Activated naive CD4-positive, alpha-beta T cell treated with anti-CD3 and anti-CD28 coated beads, Interleukin-2, amount 50 U/mL, for 24 hours (primary cell): ENCODE data around the gene NIPAL3.

Source experiments
- H3K27ac Mint-ChIP-seq: one replicate; pipeline ENCODE4 v1.8.0; 2021; ENCODE audit warnings: mild to moderate bottlenecking, mixed read lengths
- H3K27me3 Mint-ChIP-seq: one replicate; pipeline ENCODE4 v1.8.0; 2021; ENCODE audit warnings: mixed read lengths
- H3K36me3 Mint-ChIP-seq: one replicate; pipeline ENCODE4 v1.8.0; 2021; ENCODE audit warnings: mixed read lengths
- H3K4me1 Mint-ChIP-seq: one replicate; pipeline ENCODE4 v1.8.0; 2021; ENCODE audit warnings: mixed read lengths
- H3K4me3 Mint-ChIP-seq: one replicate; pipeline ENCODE4 v1.8.0; 2021; ENCODE audit warnings: mild to moderate bottlenecking, mixed read lengths
- H3K9me3 Mint-ChIP-seq: one replicate; pipeline ENCODE4 v1.8.0; 2021; ENCODE audit warnings: mixed read lengths

Gene NIPAL3

GRCh38 chr1:24411963-24412362 is 3.6 kb upstream of the NIPAL3 start:
- Mint-ChIP-seq H3K27me3 (no peaks in the 10 kb centered on the region), H3K27ac (no peak overlapping the region), H3K9me3 (no peaks in the 10 kb centered on the region), H3K36me3 (peaks cover 3% of the 10 kb centered on the region), H3K4me1 (peaks cover 42% of the 10 kb centered on the region), H3K4me3 (peak overlapping the region; percentile 11)

- peaks cover 3% of the 10 kb centered on the region for H3K36me3 Mint-ChIP-seq
- peaks cover 47% of the 10 kb centered on the region for H3K4me1 Mint-ChIP-seq
- no peak overlapping the region for H3K4me3 Mint-ChIP-seq
These were observed 3.2 kb upstream of the NIPAL3 start for GRCh38 chr1:24412408-24412807.

GRCh38 chr1:24413350-24414163 is 2.0 kb upstream of the NIPAL3 start, which contains the start of gene STPG1:
TSS of gene STPG1 (minus strand) at chr1:24413782. CDS start at chr1:24401388, 12,394 bp downstream.
- Mint-ChIP-seq H3K4me1 (peaks cover 57% of the 10 kb centered on the region), H3K9me3 (no peaks in the 10 kb centered on the region), H3K27ac (peak within 1 kb of the TSS; percentile 88), H3K36me3 (no peaks in the 10 kb centered on the region), H3K27me3 (no peaks in the 10 kb centered on the region), H3K4me3 (peak within 1 kb of the TSS; percentile 91)

More at GRCh38 chr1:24412408-24412807, 3.2 kb upstream of the NIPAL3 start:
- Mint-ChIP-seq H3K27me3 (no peaks in the 10 kb centered on the region), H3K9me3 (no peaks in the 10 kb centered on the region), H3K27ac (no peak overlapping the region)

GRCh38 chr1:24414775-24415333 is 748 bp upstream of the NIPAL3 start:
- Mint-ChIP-seq H3K36me3 (peaks cover 5% of the 10 kb centered on the region), H3K27me3 (no peaks in the 10 kb centered on the region), H3K27ac (peak overlapping the region; percentile 85), H3K4me3 (peak overlapping the region; percentile 98), H3K9me3 (no peaks in the 10 kb centered on the region), H3K4me1 (peaks cover 70% of the 10 kb centered on the region)

GRCh38 chr1:24415910-24416665 is 486 bp downstream of the NIPAL3 start:
- peaks cover 82% of the 10 kb centered on the region for H3K4me1 Mint-ChIP-seq
- peak overlapping the region; percentile 97 for H3K27ac Mint-ChIP-seq
- peaks cover 7% of the 10 kb centered on the region for H3K36me3 Mint-ChIP-seq
- no peaks in the 10 kb centered on the region for H3K27me3 Mint-ChIP-seq
- H3K4me3 Mint-ChIP-seq = peak overlapping the region; percentile 98
- no peaks in the 10 kb centered on the region for H3K9me3 Mint-ChIP-seq

- H3K36me3 Mint-ChIP-seq = peaks cover 9% of the 10 kb centered on the region
- peak overlapping the region; percentile 98 for H3K4me3 Mint-ChIP-seq
- no peaks in the 10 kb centered on the region for H3K27me3 Mint-ChIP-seq
- H3K9me3 Mint-ChIP-seq = no peaks in the 10 kb centered on the region
- peak overlapping the region; percentile 97 for H3K27ac Mint-ChIP-seq
- peaks cover 87% of the 10 kb centered on the region for H3K4me1 Mint-ChIP-seq
These were observed 1.2 kb downstream of the NIPAL3 start for GRCh38 chr1:24416666-24417391.

GRCh38 chr1:24417681-24418080 is 2.1 kb downstream of the NIPAL3 start:
- Mint-ChIP-seq H3K27ac (no peak overlapping the region), H3K36me3 (peaks cover 14% of the 10 kb centered on the region), H3K4me1 (peaks cover 88% of the 10 kb centered on the region), H3K27me3 (no peaks in the 10 kb centered on the region), H3K4me3 (peak overlapping the region; percentile 98), H3K9me3 (no peaks in the 10 kb centered on the region)

- peaks cover 21% of the 10 kb centered on the region for H3K36me3 Mint-ChIP-seq
- H3K4me3 Mint-ChIP-seq = peak overlapping the region; percentile 42
- H3K9me3 Mint-ChIP-seq = no peaks in the 10 kb centered on the region
- H3K27me3 Mint-ChIP-seq = no peaks in the 10 kb centered on the region
- H3K27ac Mint-ChIP-seq = peak overlapping the region; percentile 63
- peaks cover 89% of the 10 kb centered on the region for H3K4me1 Mint-ChIP-seq
These were observed 3.5 kb downstream of the NIPAL3 start for GRCh38 chr1:24418898-24419628.

- Mint-ChIP-seq H3K4me1 (peaks cover 93% of the 10 kb centered on the region), H3K4me3 (no peak overlapping the region), H3K27ac (no peak overlapping the region), H3K36me3 (peaks cover 23% of the 10 kb centered on the region), H3K9me3 (no peaks in the 10 kb centered on the region), H3K27me3 (no peaks in the 10 kb centered on the region)
These were observed 4.9 kb downstream of the NIPAL3 start for GRCh38 chr1:24420547-24420946.

- Mint-ChIP-seq H3K27ac (no peak overlapping the region), H3K27me3 (no peaks in the 10 kb centered on the region), H3K9me3 (no peaks in the 10 kb centered on the region), H3K4me3 (no peak overlapping the region), H3K4me1 (peaks cover 95% of the 10 kb centered on the region), H3K36me3 (peaks cover 23% of the 10 kb centered on the region)
These were observed 5.9 kb downstream of the NIPAL3 start for GRCh38 chr1:24421502-24421901.

- Mint-ChIP-seq H3K27ac (peak overlapping the region; percentile 83), H3K4me1 (peaks cover 95% of the 10 kb centered on the region), H3K36me3 (peaks cover 26% of the 10 kb centered on the region), H3K9me3 (no peaks in the 10 kb centered on the region), H3K27me3 (no peaks in the 10 kb centered on the region), H3K4me3 (peak overlapping the region; percentile 34)
These were observed 8.6 kb downstream of the NIPAL3 start for GRCh38 chr1:24424207-24424606.

- no peak overlapping the region for H3K4me3 Mint-ChIP-seq
- no peaks in the 10 kb centered on the region for H3K27me3 Mint-ChIP-seq
- H3K27ac Mint-ChIP-seq = peak overlapping the region; percentile 26
- H3K4me1 Mint-ChIP-seq = peaks cover 92% of the 10 kb centered on the region
- no peaks in the 10 kb centered on the region for H3K9me3 Mint-ChIP-seq
- peaks cover 23% of the 10 kb centered on the region for H3K36me3 Mint-ChIP-seq
These were observed 9.4 kb downstream of the NIPAL3 start for GRCh38 chr1:24424990-24425389.

- Mint-ChIP-seq H3K27me3 (no peaks in the 10 kb centered on the region), H3K4me3 (no peak overlapping the region), H3K9me3 (no peaks in the 10 kb centered on the region), H3K36me3 (peaks cover 23% of the 10 kb centered on the region), H3K27ac (peak overlapping the region; percentile 26), H3K4me1 (peaks cover 87% of the 10 kb centered on the region)
These were observed 9.8 kb downstream of the NIPAL3 start for GRCh38 chr1:24425441-24425840.

- Mint-ChIP-seq H3K9me3 (no peaks in the 10 kb centered on the region), H3K27me3 (no peaks in the 10 kb centered on the region), H3K4me1 (peaks cover 84% of the 10 kb centered on the region), H3K27ac (no peak overlapping the region), H3K36me3 (peaks cover 23% of the 10 kb centered on the region), H3K4me3 (no peak overlapping the region)
These were observed 10.3 kb downstream of the NIPAL3 start for GRCh38 chr1:24425922-24426321.
